Measurements from ENCODE around the gene C11orf21.

C11orf21 gene

DNA sequence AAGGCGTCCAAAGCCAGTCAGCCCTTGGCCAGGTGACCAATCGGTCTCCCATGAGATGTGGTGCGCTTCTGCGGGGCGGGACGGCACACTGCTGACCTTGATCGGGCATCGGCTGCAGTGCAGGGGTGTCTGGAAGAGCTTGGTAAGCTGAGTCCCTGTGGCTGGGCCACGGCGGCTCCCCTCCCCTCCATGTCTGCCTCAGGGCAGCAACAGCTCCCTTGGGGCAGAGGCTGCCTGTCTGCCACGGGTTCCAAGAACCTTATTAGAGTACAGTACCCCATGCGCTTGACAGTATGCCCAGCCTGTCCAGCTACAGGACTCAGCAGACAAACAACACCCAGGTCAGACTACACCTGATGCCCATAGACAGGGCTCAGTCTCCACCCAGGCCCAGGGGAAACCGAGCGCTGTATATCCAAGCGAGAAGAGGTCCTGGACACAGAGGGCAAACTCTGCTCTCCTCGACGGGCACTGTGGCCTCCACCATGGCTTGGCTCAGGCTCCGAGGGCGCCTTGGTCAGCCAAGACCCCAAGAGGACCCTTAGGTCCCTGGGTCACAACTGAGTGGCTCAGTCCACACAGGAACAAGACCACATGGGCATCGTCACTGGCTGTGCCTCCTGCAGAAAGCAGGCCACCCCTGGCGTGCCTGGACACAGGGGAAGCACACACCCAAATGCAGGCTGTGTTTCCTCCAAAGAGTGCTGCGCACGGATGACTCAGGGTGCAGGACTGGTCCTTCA, 19.0 kb upstream of the C11orf21 start:
- DNase-seq = no peak

DNA sequence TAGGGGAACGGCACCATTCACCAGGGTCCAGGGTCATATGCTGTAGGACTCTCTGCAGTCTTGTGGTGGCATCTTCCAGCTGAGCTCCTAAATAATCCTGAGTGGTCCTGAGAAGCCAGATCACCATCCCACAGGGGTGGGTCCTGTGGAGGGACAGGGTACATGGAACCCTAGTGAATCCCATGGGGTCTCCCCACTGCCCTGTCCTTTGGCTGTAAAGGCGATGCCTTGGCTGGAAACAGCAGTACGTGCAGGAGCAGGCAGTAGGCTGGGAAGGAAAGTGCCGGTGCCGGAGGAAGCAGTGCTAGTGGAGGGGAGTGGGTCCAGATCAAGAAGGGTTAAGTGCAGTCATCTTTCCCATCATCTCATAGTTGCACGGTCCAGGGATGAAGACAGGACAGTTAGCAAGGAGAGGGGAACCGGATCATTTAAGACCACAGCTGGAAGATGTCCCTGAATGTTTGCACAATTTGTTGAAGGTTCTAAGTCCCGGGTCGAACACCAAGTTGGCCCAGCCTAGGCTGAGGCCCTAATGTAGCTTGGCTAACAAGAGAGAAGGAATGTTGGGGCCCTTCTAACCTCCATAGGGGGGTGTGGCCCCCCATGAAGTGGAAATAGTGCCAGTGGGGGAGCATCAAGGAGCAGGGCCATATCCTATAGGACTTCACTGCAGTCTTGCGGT, 18.2 kb upstream of the C11orf21 start:
- no peak for DNase-seq

DNA sequence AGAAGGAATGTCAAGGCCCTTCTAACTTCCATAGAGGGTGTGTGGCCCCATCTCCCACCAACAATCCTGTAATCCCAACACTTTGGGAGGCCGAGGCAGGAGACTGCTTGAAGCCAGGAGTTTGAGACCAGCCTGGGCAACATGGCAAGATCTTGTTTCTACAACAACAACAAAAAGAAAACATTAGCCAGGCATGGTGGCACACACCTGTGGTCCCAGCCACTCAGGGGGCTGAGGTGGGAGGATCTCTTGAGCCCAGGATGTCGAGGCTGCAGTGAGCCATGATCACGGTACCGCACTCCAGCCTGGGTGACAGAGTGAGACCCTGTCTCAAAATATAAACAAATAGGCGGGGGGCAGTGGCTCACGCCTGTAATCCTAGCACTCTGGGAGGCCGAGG, 17.0 kb upstream of the C11orf21 start:
- DNase-seq = no peak

DNA sequence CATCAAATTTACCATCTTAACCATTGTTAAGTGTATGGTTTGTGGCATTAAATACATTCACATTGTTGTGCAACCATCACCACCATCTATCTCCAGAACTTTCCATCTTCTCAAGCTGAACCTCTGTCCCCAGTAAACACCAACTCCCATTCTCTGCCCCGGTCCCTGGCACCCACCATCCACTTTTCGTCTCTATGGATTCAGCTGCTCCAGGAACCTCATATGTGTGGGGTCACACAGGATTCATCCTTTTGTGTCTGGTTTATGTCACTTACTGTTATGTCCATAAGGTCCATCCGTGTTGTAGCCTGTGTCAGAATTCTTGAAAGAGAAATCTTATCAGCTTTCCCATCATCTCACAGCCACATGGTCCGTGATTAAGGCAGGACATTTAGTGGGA, 16.4 kb upstream of the C11orf21 start:
- no peak for DNase-seq

DNA sequence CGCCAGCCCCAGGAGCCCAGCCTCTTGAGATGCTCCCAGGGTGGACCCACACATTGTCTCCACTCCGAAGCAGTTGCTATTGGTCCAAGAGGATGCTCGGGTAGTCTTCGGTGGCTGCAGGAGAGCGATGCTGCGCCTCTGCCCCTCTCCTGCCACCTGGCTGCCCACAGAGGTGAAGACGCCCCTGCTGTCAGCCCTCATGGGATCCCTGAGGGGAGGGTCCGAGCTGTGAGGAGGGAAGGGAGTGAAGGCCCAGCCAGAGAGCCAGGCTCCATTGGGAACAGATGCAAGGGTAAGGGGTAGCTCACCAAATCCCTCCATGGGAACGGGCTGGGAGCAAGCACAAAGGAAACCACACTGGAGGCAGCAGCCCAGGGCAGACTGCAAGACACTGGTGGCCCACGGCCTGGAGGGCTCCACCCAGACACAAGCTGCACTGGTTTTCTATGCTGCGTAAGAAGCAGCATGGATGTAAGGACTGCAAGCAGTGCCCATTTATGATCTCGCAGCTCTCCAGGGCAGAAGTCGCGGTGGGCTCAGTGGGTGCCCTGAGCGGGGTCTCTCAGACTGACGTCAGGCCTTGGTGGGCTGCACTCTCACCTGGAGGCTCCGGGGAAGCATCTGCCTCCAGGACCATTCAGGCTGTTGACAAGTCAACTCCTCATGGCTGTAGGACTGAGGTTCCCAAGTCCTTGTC, 15.8 kb upstream of the C11orf21 start:
- no peak for DNase-seq

DNA sequence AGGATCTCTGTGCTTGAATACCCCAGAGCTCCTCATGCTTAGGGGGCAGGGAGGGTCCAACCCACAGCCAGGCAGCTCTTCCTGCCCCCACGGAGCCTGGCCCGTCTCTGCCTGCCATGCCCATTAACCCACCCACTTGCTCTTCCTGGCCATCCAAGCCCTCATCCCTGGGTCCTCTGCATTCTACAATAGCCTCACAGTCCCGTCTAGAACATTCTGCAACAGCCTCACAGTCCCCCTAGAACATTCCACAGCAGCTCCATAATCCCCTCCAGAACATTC, 15.2 kb upstream of the C11orf21 start:
- DNase-seq = no peak

DNA sequence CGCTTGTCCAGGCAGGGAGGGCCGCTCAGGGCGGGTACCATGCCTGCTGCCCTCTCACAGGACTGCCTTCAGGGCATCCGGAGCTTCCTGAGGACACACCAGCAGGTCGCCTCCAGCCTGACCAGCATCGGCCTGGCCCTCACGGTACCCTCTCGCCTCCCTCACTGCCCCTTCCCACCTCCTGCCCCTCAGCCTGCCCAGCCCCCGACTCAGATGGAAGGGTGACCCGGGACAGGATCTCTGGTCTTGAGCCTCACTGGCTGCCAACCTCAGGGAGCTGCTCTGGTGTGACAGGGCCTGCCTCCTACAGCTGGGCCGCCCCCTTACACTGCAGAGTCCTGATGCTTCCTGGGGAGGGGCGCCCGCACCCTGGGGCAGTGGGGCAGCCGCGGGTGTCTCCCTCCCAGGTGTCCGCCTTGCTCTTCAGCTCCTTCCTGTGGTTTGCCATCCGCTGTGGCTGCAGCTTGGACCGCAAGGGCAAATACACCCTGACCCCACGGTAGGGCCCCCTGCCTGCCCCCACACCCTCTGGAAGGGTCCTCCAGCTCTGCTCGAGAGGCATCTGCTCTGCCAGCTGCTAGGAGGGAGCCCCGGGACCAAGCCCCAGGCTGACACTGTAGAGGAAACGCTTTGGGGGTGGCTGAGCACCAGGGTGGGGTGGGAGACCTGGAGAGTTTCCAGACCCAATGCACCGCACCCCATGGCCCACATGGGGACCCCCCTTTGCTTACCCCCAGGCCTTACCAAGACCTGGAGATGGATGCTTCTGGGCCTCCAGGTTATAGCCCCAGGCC, 14.6 kb upstream of the C11orf21 start:
- DNase-seq = no peak

DNA sequence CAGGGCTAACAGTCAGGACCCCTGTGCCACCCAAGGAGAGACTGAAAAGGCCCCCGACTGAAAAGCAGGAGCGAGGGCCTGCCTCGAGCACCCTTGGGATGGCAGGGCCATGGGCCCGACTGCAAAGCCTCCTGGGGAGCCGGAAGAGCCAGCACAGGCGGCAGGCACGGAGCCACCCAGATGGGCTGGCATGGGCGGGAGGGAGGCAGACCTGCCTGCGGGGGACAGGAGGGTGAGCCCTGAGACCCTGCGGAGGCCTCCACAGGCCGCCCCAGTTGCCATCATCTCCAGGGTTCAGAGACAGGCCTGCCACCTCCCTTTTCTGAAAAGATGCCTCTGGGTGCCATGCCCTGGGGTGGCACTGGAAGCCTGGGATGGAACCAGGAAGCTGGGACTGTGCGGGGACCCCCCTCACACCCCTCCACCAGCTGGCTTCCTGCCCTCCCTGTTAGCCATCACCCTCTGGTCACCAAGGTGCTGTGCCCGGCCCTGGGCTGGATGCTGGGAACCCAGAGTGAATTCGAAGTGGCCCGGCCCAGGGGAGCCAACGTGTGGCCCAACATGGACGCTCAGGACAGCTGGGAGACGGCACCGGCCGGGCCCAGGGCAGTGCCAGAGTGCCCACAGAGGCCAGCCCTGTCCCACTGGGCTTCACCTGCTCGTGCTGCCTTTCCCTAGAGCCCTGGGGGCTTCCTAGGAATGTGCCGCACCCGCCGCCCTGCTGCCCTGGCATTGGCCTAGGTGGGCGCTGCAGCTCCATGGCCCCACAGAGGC, 13.9 kb upstream of the C11orf21 start:
- DNase-seq = no peak

DNA sequence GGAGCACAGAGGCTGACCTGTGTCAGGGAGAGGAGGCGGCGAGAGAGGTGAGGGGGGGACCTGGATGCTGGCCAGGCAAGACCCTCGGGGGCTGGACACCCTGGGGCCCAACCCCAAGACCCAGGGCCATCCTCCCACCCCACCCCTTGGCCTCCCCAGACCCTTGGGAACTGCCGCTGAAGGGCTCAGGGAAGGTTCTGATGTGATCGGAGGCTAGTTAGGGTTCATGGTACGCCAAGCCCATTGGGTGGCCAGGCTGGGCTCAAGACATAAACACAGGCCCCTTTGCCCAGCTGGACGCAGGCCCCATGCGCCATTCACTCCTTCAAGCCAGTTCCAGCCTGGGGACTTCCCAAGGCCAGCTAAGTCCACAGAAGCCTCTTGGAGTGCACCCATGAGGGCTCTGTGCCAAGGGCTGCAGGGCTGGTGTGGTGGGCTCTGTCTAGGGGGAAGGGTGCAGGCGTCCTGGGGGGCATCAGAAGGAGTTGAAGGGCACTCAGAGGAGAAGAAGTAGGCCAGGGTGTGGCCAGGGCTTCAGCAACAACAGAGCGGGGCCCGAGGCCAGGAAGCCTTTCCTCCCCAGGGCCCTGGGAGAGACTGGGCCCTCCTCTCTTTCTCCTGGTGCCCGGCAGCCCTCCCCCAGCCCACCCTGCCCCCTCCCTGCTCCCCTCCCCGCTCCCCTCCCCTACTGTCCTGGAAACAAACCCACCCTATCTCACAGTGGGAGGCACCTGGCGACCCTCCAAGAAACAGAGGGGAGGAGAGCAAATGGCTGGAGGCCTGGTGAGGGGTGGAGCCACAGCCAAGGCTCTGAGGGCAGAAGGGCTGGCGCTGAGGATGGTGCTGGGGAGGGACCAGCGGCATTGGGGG, 13.0 kb upstream of the C11orf21 start:
- peak; percentile 91 for DNase-seq

DNA sequence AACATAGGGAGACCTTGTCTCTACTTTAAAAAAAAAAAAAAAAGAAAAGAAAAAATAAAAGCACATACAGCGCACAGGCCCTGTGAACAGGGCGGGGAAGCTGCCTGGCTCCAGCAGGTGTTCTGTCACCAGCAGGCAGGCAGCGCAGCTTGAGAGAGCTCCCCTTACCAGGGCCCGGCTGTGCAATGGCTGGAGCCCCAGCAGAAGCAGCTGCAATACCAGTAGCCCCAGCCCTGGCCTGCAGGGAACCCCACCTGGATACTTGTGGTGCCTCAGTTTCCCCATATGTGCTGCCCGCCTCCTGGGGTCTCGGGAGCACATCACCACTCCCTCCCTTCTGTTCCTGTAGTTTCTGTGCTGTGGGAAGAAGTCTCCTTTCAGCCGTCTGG, 12.4 kb upstream of the C11orf21 start:
- no peak for DNase-seq

DNA sequence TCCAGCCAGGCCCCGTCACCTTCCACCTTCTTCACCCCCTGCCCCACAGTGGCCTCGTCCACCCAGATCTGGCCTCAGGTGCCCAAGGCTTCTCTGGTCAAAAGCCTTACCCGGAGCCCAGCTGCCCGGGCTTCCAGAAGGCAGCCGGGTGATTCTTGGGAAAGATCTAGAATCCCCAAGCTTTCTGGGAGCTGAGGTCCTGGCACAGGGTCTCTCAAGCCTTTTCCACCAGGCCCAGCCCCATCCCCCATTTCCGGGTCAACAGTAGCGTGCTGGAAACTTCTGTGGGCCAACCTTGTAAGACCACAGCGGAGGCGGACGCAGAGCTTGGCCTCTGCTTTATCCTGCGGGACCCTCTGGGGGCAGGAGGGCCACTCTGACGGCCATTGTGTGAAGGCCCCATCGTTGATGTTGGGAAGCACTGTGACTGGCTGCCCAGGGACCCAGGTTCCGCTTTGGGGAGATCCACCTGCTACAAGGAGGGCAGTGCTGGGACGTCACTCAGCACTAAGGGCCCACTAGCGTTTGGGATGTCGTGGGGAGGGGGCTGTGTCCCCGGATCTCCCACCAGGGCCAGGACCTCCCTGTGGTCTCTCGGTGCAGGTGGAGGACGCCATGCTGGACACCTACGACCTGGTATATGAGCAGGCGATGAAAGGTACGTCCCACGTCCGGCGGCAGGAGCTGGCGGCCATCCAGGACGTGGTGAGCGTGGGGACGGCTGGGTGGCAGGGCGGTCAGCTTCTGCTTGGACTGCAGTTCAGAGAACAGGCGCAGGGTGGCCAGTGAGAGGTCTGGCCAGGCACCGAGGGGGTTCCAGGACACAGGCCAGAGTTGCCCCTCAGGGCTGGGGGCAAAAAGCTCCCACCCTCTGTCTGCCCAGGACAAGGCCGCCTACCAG, 11.6 kb upstream of the C11orf21 start:
- DNase-seq = no peak

DNA sequence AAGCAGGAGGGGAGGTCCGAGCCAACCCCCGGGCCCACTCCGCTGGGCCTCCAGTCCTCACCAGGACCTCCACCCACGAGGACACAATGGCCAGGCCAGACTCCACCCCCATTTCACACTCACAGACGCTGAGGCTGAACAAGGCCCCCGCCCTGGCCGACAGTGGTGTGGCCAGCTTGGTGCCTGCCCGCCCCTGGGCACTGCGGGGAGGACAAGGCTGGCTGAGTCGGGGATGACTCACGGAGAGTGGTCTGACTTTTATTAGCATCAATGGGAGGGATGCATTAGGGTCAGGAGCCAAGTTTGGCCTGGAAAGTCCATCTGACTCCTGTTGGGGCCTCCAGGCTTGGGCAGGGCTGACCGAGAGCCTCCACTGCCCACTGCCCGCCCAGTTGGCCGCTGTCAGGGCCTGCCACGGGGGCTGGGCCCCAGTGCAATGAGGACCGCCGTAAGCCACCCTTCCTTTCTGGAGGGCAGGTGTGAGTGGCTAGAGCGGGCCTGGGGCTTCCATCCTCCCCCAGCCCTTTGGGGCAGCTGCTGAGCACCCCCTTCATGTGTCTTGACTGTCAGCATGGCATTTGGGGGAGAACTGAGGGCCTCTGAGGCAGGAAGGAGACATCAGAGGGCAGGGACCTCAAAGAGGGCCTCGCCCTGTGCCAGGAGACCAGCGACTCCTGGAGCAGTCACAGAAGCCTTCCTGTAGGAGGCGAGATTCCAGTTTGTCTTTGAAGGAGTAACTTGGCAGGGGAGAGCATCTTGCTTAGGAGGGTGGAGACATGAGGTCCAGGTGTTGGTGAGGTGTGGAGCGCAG, 10.7 kb upstream of the C11orf21 start:
- peak; percentile 32 for DNase-seq

DNA sequence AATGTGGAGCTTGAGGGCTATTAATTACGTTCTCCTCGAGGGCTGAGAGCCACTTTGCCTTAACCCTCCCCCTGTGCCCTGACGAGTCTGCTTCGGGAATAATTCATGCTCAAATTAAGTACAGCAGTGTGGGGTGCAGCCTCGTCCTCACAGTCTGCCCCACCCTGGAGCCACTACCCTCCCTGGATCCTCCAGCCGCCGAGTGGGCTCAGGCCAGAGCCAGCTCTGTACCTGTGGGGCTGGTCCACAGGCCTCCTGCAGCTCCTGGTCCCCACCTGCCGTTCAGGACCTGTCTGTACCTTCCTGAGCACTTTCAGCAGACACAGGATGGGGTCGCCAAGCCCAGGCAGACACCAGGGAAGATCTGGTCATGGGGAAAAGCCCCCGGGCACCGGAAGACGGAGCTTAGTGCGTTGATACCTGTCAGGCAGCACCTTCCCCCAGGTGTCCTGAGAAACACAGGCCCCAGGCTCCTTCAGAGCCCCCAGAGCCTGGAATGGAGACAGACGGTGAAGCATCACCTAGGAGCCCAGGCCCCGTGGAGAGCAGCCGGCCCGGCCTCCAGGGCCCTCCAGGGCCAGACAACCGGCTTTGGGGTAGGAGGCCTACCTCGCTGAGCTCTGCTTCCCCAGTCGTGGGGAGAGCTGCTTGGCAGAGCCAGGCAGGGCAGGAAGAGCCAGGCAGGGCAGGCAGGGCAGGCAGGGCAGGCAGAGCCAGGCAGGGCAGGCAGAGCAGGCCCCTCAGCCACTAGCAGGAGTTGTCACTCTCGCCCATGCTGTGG, 9.8 kb upstream of the C11orf21 start:
- no peak for DNase-seq

DNA sequence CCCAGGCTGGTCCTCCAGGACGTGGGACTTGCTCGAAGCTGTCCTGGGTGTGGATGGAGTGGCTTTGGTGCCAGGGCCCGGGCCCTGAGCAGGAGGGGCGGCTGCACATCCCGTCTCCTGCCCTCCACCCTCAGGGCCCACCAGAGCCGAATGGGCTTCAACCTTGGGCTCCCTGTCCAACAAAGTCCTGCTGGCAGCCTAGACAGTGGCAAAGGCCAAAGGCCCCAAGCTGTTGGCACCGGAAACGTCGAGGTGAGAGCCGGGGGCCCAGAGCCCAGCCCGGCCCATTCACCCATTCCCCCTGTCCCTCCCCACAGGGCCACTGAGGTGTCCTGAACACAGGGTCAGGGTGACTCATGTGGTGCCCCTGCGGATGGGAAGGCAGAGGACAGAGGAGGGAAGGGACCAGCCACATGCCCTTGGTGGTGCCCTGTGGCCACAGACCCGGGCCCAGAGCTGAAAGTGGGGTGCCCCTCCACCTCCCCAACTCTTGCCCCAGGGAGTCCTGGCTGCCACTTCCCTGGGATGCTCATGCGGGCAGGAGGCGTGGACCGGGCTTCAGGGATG, 9.2 kb upstream of the C11orf21 start:
- no peak for DNase-seq

DNA sequence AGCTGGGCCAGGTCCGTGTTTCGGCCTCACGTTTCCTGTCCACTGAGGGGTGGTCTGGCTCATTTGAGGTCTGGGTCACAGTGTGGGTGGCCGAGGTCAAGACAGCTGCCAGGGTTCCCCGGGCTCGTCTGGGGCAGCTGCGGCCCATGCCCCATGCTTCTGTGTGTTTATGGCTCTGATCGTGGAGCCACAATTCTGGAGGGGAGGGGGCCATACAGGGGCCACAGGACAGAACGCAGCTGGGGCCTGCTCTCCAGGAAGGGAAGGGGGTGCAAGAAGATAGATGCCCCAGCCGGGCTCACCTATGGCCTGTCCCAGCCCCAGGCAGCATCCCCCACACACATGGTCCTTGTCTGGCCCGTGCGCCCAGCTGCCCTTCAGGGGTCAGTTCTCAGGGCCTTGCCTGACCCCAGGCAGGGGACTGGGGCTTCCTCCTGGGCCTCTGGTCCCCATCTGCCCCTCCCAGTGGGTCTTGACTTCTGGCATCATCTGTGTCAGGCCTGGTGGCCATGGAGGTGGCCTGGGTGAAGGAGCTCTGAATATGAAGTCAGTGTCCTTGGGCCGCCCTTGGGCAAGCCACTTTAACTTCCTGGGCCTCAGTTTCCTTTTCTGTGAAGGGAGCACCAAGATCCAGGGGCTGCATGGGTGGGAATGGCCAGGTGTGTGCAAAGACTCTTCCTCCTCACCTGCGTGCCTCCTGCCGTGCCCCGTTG, 8.5 kb upstream of the C11orf21 start:
- no peak for DNase-seq

DNA sequence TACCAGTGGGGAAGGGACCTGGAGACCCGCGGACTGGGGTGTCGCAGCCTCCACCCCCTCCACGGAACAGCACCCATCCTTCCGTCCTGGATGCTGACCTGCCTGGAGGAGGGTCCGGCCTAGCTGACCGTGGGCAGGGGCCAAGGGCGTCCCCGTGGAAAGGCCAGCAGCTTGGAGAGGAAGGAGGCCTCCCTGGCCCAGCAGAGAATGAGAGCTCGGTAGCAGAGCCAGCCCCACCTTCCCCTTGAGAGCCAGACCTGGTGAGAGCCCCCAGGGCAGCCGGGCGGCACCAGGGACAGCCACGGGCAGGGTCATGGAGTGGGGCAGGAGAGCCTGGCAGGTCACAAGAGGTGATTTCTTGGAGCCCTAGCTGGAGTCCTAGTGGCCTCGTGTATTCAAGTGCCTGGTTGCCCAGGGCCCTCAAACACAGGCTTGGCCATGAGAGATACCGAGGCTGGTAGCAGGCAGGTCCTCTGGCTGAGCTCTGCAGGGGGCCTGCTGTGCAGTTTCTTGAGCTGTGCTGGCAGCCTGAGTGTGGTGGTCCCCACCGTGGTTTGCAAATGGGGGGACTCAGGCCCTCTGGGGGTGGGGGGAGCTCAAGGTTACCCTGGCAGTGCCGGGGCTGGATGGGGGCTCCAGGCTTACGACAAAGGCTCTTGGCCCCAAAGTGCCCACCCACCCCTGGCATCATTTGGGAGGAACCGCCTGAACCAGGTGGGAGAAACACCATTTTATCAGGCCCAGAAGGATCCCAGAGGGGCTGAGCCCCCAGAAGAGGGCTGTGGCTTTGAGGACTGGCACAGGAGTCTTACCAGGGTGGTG, 7.7 kb upstream of the C11orf21 start:
- DNase-seq = no peak

DNA sequence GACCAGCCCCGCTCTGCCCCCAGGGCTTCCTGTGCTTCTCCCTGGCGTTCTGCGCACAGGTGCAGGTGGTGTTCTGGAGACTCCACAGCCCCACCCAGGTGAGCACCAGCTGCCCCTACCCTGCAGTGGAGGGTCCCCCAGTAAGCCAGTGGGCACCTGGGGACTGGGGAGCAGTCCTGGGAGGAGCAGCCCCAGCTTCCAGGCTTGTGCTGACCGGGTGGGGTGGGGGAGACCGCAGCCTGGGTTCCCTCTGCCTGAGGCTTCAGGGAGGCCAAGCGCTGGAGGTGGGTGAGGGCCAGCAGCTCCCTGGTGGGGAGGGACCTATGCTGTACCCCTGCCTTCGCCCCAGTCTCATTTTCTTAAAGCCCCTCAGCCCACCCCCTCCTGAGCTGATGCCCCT, 7.0 kb upstream of the C11orf21 start:
- no peak for DNase-seq

Measured in fibroblast of upper back skin (primary cell).